Endothelial cell (in vitro differentiated cells): Measurements from ENCODE around the gene TSPAN11. TPM values are rescaled to one million over a fixed set of nuclear protein-coding genes. Genes with fewer than 3 reads are reported as not detected.

Experiments
- DNase-seq: peaks from one replicate; pipeline ENCODE4 v3.0.0; 2021; ENCODE audit warnings: low spot score
- H3K27ac Mint-ChIP-seq: one replicate; pipeline ENCODE4 v1.8.0; 2021; ENCODE audit warnings: mixed read lengths, inconsistent platforms; ENCODE audit not compliant: unreplicated experiment
- H3K27me3 Mint-ChIP-seq: one replicate; pipeline ENCODE4 v1.8.0; 2021; ENCODE audit warnings: mild to moderate bottlenecking, moderate library complexity, mixed read lengths, inconsistent platforms; ENCODE audit not compliant: unreplicated experiment
- H3K36me3 Mint-ChIP-seq: one replicate; pipeline ENCODE4 v1.8.0; 2021; ENCODE audit warnings: mild to moderate bottlenecking, low read depth, mixed read lengths, inconsistent platforms; ENCODE audit not compliant: unreplicated experiment
- H3K4me1 Mint-ChIP-seq: one replicate; pipeline ENCODE4 v1.8.0; 2021; ENCODE audit warnings: mild to moderate bottlenecking, mixed read lengths, inconsistent platforms; ENCODE audit not compliant: unreplicated experiment
- H3K4me3 Mint-ChIP-seq: one replicate; pipeline ENCODE4 v1.8.0; 2021; ENCODE audit warnings: mild to moderate bottlenecking, mixed read lengths, inconsistent platforms; ENCODE audit not compliant: unreplicated experiment
- H3K9me3 Mint-ChIP-seq: one replicate; pipeline ENCODE4 v1.8.0; 2021; ENCODE audit warnings: mixed read lengths, inconsistent platforms; ENCODE audit not compliant: unreplicated experiment
- CTCF ChIP-seq: fragments of 200-600 bp; sonication (generic); IDR thresholded peaks from one replicate; pipeline ENCODE4 v1.5.0; 2021; ENCODE audit warnings: antibody characterized with exemption; ENCODE audit not compliant: unreplicated experiment
- total RNA-seq: library from RNA; stranded (reverse); fragmentation: NEBNext Ultra II Directional; extraction: Animal tissue kit (Norgen Biotek cat#: 25700); gene quantifications from one replicate; pipeline ENCODE4 v1.2.1, GENCODE V29; 2021; ENCODE audit not compliant: unreplicated experiment

The TSPAN11 gene
- total RNA-seq, 1 donor from 2014 or later = 3.6 TPM

- H3K27me3 Mint-ChIP-seq = peaks cover 9% of the 10 kb centered on the region
- H3K27ac Mint-ChIP-seq = no peak overlapping the region
- H3K36me3 Mint-ChIP-seq = no peaks in the 10 kb centered on the region
- no peaks in the 10 kb centered on the region for H3K9me3 Mint-ChIP-seq
- peaks cover 18% of the 10 kb centered on the region for H3K4me1 Mint-ChIP-seq
- DNase-seq = no peak
- no peak overlapping the region for H3K4me3 Mint-ChIP-seq
- no peak for TF ChIP-seq CTCF
These were observed 6.3 kb downstream of the TSPAN11 start for GRCh38 chr12:30932881-30933280.

GRCh38 chr12:30934811-30935210, 8.3 kb downstream of the TSPAN11 start:
- TF ChIP-seq CTCF = no peak
- peaks cover 13% of the 10 kb centered on the region for H3K4me1 Mint-ChIP-seq
- peaks cover 6% of the 10 kb centered on the region for H3K27me3 Mint-ChIP-seq
- no peaks in the 10 kb centered on the region for H3K36me3 Mint-ChIP-seq
- DNase-seq = no peak
- no peaks in the 10 kb centered on the region for H3K9me3 Mint-ChIP-seq
- H3K27ac Mint-ChIP-seq = no peak overlapping the region
- no peak overlapping the region for H3K4me3 Mint-ChIP-seq

- peaks cover 2% of the 10 kb centered on the region for H3K4me1 Mint-ChIP-seq
- H3K27me3 Mint-ChIP-seq = peaks cover 5% of the 10 kb centered on the region
- TF ChIP-seq CTCF = no peak
- H3K27ac Mint-ChIP-seq = no peak overlapping the region
- DNase-seq = no peak
- no peak overlapping the region for H3K4me3 Mint-ChIP-seq
- no peaks in the 10 kb centered on the region for H3K36me3 Mint-ChIP-seq
- H3K9me3 Mint-ChIP-seq = no peaks in the 10 kb centered on the region
These were observed 9.5 kb downstream of the TSPAN11 start for GRCh38 chr12:30936036-30936435.

GRCh38 chr12:30939234-30939633, 12.7 kb downstream of the TSPAN11 start:
- no peak for TF ChIP-seq CTCF
- Mint-ChIP-seq H3K27me3 (peaks cover 4% of the 10 kb centered on the region), H3K27ac (no peak overlapping the region), H3K36me3 (no peaks in the 10 kb centered on the region), H3K4me1 (peaks cover 5% of the 10 kb centered on the region), H3K9me3 (no peaks in the 10 kb centered on the region), H3K4me3 (no peak overlapping the region)
- no peak for DNase-seq

- Mint-ChIP-seq H3K9me3 (no peaks in the 10 kb centered on the region), H3K4me1 (peaks cover 18% of the 10 kb centered on the region), H3K27ac (no peak overlapping the region), H3K4me3 (no peak overlapping the region), H3K27me3 (peaks cover 10% of the 10 kb centered on the region), H3K36me3 (no peaks in the 10 kb centered on the region)
- TF ChIP-seq CTCF = no peak
- no peak for DNase-seq
These were observed 15.9 kb downstream of the TSPAN11 start for GRCh38 chr12:30942486-30942885.
